GM12878 (cell line): ENCODE measurements around the gene REEP3.

Experiments used
- ATF3 ChIP-seq: IDR thresholded peaks from 2 replicates; pipeline ENCODE4 v1.6.1; 2011; ENCODE audit warnings: low read depth, mild to moderate bottlenecking, low read length, moderate library complexity, borderline replicate concordance; ENCODE audit errors: extremely low read depth
- BACH1 ChIP-seq: fragments of 450-650 bp; IDR thresholded peaks from 2 replicates; pipeline ENCODE4 v1.6.1; 2017; ENCODE audit warnings: mild to moderate bottlenecking, borderline replicate concordance
- CEBPB ChIP-seq, 2 experiments: fragments of 150-350 bp in 1 of 2; IDR thresholded peaks; 2 replicates each; pipeline ENCODE4 v1.6.1; 2012 to 2014; ENCODE audit warnings: low read depth in 2 of 2, low read length in 2 of 2, borderline replicate concordance in 1 of 2, inconsistent platforms in 1 of 2
- CHD1 ChIP-seq: IDR thresholded peaks from 2 replicates; pipeline ENCODE4 v1.6.1; 2012; ENCODE audit warnings: low read depth, low read length, improper control_type of control experiment
- CTCF ChIP-seq, 3 experiments: IDR thresholded peaks in 2 of 3; conservative IDR thresholded peaks in 1 of 3; 2 replicates each; pipeline ENCODE4 v1.5.1; 2011; ENCODE audit warnings: low read depth in 3 of 3, low read length in 3 of 3, mild to moderate bottlenecking in 3 of 3, control low read depth in 2 of 3, moderate library complexity in 2 of 3, inconsistent platforms in 1 of 3, mixed read lengths in 1 of 3; ENCODE audit not compliant: control insufficient read depth in 2 of 3, insufficient read depth in 1 of 3; ENCODE audit errors: extremely low read depth in 1 of 3
- E2F8 ChIP-seq: fragments of 450-650 bp; IDR thresholded peaks from 2 replicates; pipeline ENCODE4 v1.6.1; 2018; ENCODE audit warnings: mild to moderate bottlenecking, low read depth, moderate library complexity; ENCODE audit not compliant: partially characterized antibody
- EP300 ChIP-seq, 2 experiments: fragments of 150-350 bp in 1 of 2; IDR thresholded peaks; 2 replicates each; pipeline ENCODE4 v1.6.1; 2011 to 2012; ENCODE audit warnings: low read depth in 2 of 2, low read length in 2 of 2, borderline replicate concordance in 1 of 2, improper control_type of control experiment in 1 of 2, inconsistent platforms in 1 of 2; ENCODE audit not compliant: control insufficient read depth in 1 of 2
- EZH2 ChIP-seq: IDR thresholded peaks from 2 replicates; pipeline ENCODE4 v1.6.1; 2012; ENCODE audit warnings: low read depth, mild to moderate bottlenecking, control low read depth, inconsistent platforms, low read length, borderline replicate concordance; ENCODE audit not compliant: control insufficient read depth
- MYC ChIP-seq: IDR thresholded peaks from 2 replicates; pipeline ENCODE4 v1.6.1; 2011; ENCODE audit warnings: mild to moderate bottlenecking, low read length, moderate library complexity, inconsistent platforms; ENCODE audit not compliant: insufficient read depth, insufficient replicate concordance, insufficient read length, severe bottlenecking
- POLR2AphosphoS2 ChIP-seq: IDR thresholded peaks from 2 replicates; pipeline ENCODE4 v1.6.1; 2011; ENCODE audit warnings: low read depth, mild to moderate bottlenecking, low read length, improper control_type of control experiment, moderate library complexity
- RAD51 ChIP-seq: fragments of 450-650 bp; IDR thresholded peaks from 2 replicates; pipeline ENCODE4 v1.6.1; 2016; ENCODE audit warnings: moderate library complexity, mild to moderate bottlenecking, inconsistent platforms
- SREBF1 ChIP-seq: IDR thresholded peaks from 2 replicates; pipeline ENCODE4 v1.6.1; 2012; ENCODE audit warnings: mild to moderate bottlenecking, low read length
- ZNF622 ChIP-seq: fragments of 450-650 bp; IDR thresholded peaks from 2 replicates; pipeline ENCODE4 v1.6.1; 2017; ENCODE audit warnings: mild to moderate bottlenecking, inconsistent platforms
- TF ChIP-seq, protein P1 (sequence below): IDR thresholded peaks from 2 replicates; pipeline ENCODE4 v1.6.1; 2012; ENCODE audit warnings: low read length, inconsistent platforms

- TF ChIP-seq, protein P1, sequence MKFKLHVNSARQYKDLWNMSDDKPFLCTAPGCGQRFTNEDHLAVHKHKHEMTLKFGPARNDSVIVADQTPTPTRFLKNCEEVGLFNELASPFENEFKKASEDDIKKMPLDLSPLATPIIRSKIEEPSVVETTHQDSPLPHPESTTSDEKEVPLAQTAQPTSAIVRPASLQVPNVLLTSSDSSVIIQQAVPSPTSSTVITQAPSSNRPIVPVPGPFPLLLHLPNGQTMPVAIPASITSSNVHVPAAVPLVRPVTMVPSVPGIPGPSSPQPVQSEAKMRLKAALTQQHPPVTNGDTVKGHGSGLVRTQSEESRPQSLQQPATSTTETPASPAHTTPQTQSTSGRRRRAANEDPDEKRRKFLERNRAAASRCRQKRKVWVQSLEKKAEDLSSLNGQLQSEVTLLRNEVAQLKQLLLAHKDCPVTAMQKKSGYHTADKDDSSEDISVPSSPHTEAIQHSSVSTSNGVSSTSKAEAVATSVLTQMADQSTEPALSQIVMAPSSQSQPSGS = no peak
- TF ChIP-seq CTCF (IDR thresholded peaks at IDR 0.05 in 2 of 3, conservative IDR thresholded peaks at IDR 0.05 in 1 of 3; ENCODE audit: control insufficient read depth in 2 of 3, extremely low read depth in 1 of 3, insufficient read depth in 1 of 3, low read depth in 3 of 3, low read length in 3 of 3) (no peak), SREBF1 (no peak), EP300 (IDR thresholded peaks at IDR 0.05; ENCODE audit: borderline replicate concordance in 1 of 2, control insufficient read depth in 1 of 2, low read depth in 2 of 2, low read length in 2 of 2) (no peak), E2F8 (no peak), ZNF622 (no peak), POLR2AphosphoS2 (no peak), BACH1 (no peak), CHD1 (no peak), CEBPB (IDR thresholded peaks at IDR 0.05; ENCODE audit: borderline replicate concordance in 1 of 2, low read depth in 2 of 2, low read length in 2 of 2) (no peak), ATF3 (no peak), RAD51 (no peak), EZH2 (no peak), MYC (no peak)
Measured at GRCh38 chr10:63489838-63490237, 31.4 kb upstream of the REEP3 start.
